Parathyroid adenoma (tissue), 2 donors: ENCODE measurements around the gene HAUS1.
A peak's percentile ranks its signal among the peaks of the same experiment; 100 is the strongest.
"Not testable (repeated sequence)": the region's sequence is repeated elsewhere in the genome, so short reads cannot be mapped to it uniquely, and the experiment has no call there.

Source experiments
- H2AFZ ChIP-seq: fragments of 300-600 bp; sonication (generic); one replicate; pipeline ENCODE4 v1.7.0; 2017; ENCODE audit warnings: antibody characterized with exemption, mild to moderate bottlenecking
- H3K27ac ChIP-seq: fragments of 300-600 bp; sonication (generic); one replicate; pipeline ENCODE4 v1.7.0; 2017
- H3K27me3 ChIP-seq: fragments of 300-600 bp; sonication (generic); one replicate; pipeline ENCODE4 v1.7.0; 2017; ENCODE audit warnings: low read length; ENCODE audit not compliant: control insufficient read depth, insufficient read depth
- H3K36me3 ChIP-seq: fragments of 300-600 bp; sonication (generic); one replicate; pipeline ENCODE4 v1.7.0; 2017; ENCODE audit warnings: low read length; ENCODE audit not compliant: control insufficient read depth, insufficient read depth
- H3K4me1 ChIP-seq: fragments of 300-600 bp; sonication (generic); one replicate; pipeline ENCODE4 v1.7.0; 2017; ENCODE audit warnings: control low read depth
- H3K4me2 ChIP-seq: fragments of 300-600 bp; sonication (generic); one replicate; pipeline ENCODE4 v1.7.0; 2017; ENCODE audit warnings: low read length
- H3K4me3 ChIP-seq: fragments of 300-600 bp; sonication (generic); one replicate; pipeline ENCODE4 v1.7.0; 2017; ENCODE audit warnings: low read depth, low read length
- H3K79me2 ChIP-seq: fragments of 300-600 bp; sonication (generic); one replicate; pipeline ENCODE4 v1.7.0; 2017; ENCODE audit warnings: control low read depth
- H3K9ac ChIP-seq: fragments of 300-600 bp; sonication (generic); one replicate; pipeline ENCODE4 v1.7.0; 2017; ENCODE audit warnings: mild to moderate bottlenecking
- H3K9me3 ChIP-seq: fragments of 300-600 bp; sonication (generic); one replicate; pipeline ENCODE4 v1.7.0; 2017; ENCODE audit warnings: low read length; ENCODE audit not compliant: control insufficient read depth
- CTCF ChIP-seq: fragments of 300-600 bp; sonication (generic); IDR thresholded peaks from one replicate; pipeline ENCODE4 v1.7.0; 2017; ENCODE audit warnings: antibody characterized with exemption, mild to moderate bottlenecking
- donor health status: primary hyperparathyroidism.

Gene HAUS1

GRCh38 chr18:46080156-46080555 is 24.0 kb upstream of the HAUS1 start:
- Histone ChIP-seq H3K36me3 (no peaks in the 10 kb centered on the region), H3K9me3 (no peaks in the 10 kb centered on the region), H3K79me2 (no peaks in the 10 kb centered on the region), H3K27ac (no peak overlapping the region), H2AFZ (no peak overlapping the region), H3K4me2 (no peak overlapping the region), H3K9ac (no peak overlapping the region), H3K27me3 (no peaks in the 10 kb centered on the region), H3K4me3 (no peak overlapping the region), H3K4me1 (peaks cover 9% of the 10 kb centered on the region)
- TF ChIP-seq CTCF, result no peak

GRCh38 chr18:46084431-46084830 is 19.8 kb upstream of the HAUS1 start:
- no peaks in the 10 kb centered on the region for H3K9me3 ChIP-seq
- TF ChIP-seq CTCF, result no peak
- H3K27me3 ChIP-seq, result no peaks in the 10 kb centered on the region
- peaks cover 3% of the 10 kb centered on the region for H3K79me2 ChIP-seq
- no peak overlapping the region for H3K4me3 ChIP-seq
- H3K9ac ChIP-seq, result no peak overlapping the region
- peaks cover 14% of the 10 kb centered on the region for H3K4me1 ChIP-seq
- no peak overlapping the region for H2AFZ ChIP-seq
- H3K36me3 ChIP-seq, result no peaks in the 10 kb centered on the region
- H3K27ac ChIP-seq, result peak overlapping the region; percentile 5
- H3K4me2 ChIP-seq, result no peak overlapping the region

DNA sequence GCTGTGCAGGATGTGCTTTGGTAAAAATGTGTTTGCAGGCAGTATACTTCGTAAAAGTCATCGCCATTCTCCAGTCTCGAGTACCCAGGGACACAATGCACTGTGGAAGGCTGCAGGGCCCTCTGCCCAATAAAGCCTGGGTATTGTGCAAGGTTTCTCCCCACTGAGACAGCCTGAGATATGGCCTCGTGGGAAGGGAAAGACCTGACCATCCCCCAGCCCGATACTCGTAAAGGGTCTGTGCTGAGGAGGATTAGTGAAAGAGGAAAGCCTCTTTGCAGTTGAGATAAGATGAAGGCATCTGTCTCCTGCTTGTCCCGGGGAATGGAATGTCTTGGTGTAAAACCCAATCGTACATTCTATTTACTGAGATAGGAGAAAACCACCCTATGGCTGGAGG is 15.7 kb upstream of the HAUS1 start:
- not testable (repeated sequence) for H3K4me2 ChIP-seq, H2AFZ ChIP-seq, H3K27me3 ChIP-seq, H3K9me3 ChIP-seq, H3K9ac ChIP-seq, H3K4me3 ChIP-seq, H3K36me3 ChIP-seq, H3K27ac ChIP-seq
- Histone ChIP-seq H3K4me1 (peaks cover 24% of the 10 kb centered on the region), H3K79me2 (peaks cover 24% of the 10 kb centered on the region)

DNA sequence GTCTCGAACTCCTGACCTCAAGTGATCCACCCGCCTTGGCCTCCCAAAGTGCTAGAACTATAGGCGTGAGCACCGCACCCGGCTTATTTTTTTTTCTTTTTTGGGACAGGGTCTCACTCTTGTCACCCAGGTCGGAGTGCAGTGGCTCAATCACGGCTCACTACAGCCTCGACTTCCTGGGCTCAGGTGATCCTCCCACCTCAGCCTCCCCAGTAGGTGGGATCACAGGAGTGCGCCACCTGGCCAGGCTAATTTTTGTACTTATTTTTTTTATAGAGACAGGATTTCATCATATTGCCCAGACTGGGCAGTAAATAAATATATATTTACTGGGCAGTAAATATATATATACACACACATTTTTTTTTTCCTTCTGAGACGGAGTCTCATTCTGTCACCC is 8.7 kb upstream of the HAUS1 start:
- Histone ChIP-seq H3K4me2 (peak overlapping the region; percentile 97), H3K4me3 (peak overlapping the region; percentile 43), H2AFZ (no peak overlapping the region), H3K27ac (no peak overlapping the region), H3K36me3 (peaks cover 5% of the 10 kb centered on the region), H3K9ac (no peak overlapping the region), H3K27me3 (no peaks in the 10 kb centered on the region), H3K9me3 (no peaks in the 10 kb centered on the region), H3K4me1 (peaks cover 21% of the 10 kb centered on the region), H3K79me2 (peaks cover 47% of the 10 kb centered on the region)
- TF ChIP-seq CTCF, result no peak

DNA sequence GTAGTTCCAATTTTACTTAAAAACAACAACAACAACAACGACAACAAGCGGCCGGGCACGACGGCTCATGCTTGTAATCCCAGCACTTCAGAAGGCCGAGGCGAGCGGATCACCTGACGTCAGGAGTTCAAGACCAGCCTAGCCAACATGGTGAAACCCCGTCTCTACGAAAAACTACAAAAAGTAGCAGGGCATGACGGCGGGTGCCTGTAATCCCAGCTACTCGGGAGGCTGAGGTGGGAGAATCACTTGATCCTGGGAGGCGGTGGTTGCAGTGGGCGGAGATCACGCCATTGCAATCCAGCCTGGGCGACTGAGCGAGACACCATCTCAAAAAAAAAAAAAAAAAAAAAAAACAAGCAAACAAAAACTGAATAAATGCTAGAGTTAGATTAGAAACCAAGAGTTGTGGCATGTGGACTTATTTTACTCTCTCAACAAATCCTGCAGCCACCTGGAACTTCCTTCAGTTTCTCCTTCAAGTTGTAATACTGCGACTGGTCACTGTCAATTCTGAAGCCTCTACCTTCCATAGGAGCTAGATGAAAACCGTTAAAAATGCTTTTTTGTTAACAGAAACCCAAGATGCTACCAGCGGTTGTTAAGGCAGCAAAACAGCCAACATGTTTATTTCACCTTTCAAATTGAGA is 7.4 kb upstream of the HAUS1 start:
- Histone ChIP-seq H3K9ac (no peak overlapping the region), H3K36me3 (peaks cover 5% of the 10 kb centered on the region), H3K9me3 (no peaks in the 10 kb centered on the region), H3K79me2 (peaks cover 37% of the 10 kb centered on the region), H2AFZ (no peak overlapping the region), H3K27ac (peak overlapping the region; percentile 94), H3K4me3 (peak overlapping the region; percentile 92), H3K4me2 (peak overlapping the region; percentile 97), H3K4me1 (peaks cover 14% of the 10 kb centered on the region), H3K27me3 (no peaks in the 10 kb centered on the region)
- TF ChIP-seq CTCF, result no peak
